ENCODE data around the gene PARP12. TPM values are rescaled to one million over a fixed set of nuclear protein-coding genes. Genes with fewer than 3 reads are reported as not detected.

PARP12 gene
- polyA plus RNA-seq, 1 donor (not counting 4 experiments of a cell fraction or from before 2014, with no cell fraction given) = 66.0 TPM

DNA sequence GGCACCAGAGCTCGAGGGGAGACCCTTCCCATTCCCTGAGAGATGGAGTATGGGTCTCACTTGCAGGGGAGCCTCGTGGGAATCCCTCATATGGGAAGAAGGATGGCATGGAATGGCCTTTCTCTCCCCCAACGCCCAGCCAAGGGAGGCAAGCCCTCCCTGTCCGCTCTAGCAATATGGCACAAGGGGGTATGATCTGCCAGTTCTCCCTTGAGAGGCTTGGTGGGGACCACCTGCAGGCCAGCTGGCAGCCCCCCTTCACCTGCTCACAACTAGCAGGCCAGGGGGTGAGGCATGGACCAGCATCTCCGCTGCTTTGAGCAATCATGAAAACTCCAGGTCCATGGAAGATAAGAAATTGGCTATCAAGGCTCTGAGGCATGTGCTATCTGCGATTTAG lies 70.8 kb downstream of the PARP12 start:
- Histone ChIP-seq H3K4me2 (ENCODE audit: control insufficient read depth, extremely low read depth, insufficient read depth, low read depth, low read length) (no peak overlapping the region), H2AFZ (ENCODE audit: control insufficient read depth, low read length) (no peak overlapping the region), H3K36me3 (ENCODE audit: control insufficient read depth in 2 of 2, extremely low read depth in 1 of 2, insufficient read depth in 2 of 2, low read length in 2 of 2) (no peaks in the 10 kb centered on the region), H3K27ac (ENCODE audit: control insufficient read depth, insufficient read depth, low read length) (no peak overlapping the region), H3K4me3 (ENCODE audit: control insufficient read depth in 2 of 3, extremely low read depth in 1 of 3, insufficient read depth in 2 of 3, low read depth in 1 of 3, low read length in 3 of 3) (no peak overlapping the region), H3K27me3 (ENCODE audit: control insufficient read depth, extremely low read depth, insufficient read depth, low read length) (no peaks in the 10 kb centered on the region), H3K9ac (ENCODE audit: control insufficient read depth, extremely low read depth, insufficient read depth, low read length) (no peak overlapping the region), H3K79me2 (ENCODE audit: control insufficient read depth, insufficient read depth, low read length) (no peaks in the 10 kb centered on the region), H4K20me1 (ENCODE audit: control insufficient read depth, extremely low read depth, insufficient read depth, low read length) (no peaks in the 10 kb centered on the region), H3K4me1 (ENCODE audit: control insufficient read depth, extremely low read depth, insufficient read depth, low read length) (no peaks in the 10 kb centered on the region), H3K9me1 (ENCODE audit: control insufficient read depth, extremely low read depth, insufficient read depth, low read length) (no peaks in the 10 kb centered on the region), H3K9me3 (ENCODE audit: control insufficient read depth, low read depth, low read length) (no peaks in the 10 kb centered on the region)
- no peak for FAIRE-seq
- dilution Hi-C loops (cut with MboI; ENCODE audit: extremely low pct_ligation_motif_present, low sequenced_read_pairs) = no loop called here
- DNase-seq (ENCODE audit: low read depth, low spot score) = no peak
- no peak for TF ChIP-seq EZH2 (IDR thresholded peaks at IDR 0.05; ENCODE audit: low read length)
- TF ChIP-seq, protein P1, sequence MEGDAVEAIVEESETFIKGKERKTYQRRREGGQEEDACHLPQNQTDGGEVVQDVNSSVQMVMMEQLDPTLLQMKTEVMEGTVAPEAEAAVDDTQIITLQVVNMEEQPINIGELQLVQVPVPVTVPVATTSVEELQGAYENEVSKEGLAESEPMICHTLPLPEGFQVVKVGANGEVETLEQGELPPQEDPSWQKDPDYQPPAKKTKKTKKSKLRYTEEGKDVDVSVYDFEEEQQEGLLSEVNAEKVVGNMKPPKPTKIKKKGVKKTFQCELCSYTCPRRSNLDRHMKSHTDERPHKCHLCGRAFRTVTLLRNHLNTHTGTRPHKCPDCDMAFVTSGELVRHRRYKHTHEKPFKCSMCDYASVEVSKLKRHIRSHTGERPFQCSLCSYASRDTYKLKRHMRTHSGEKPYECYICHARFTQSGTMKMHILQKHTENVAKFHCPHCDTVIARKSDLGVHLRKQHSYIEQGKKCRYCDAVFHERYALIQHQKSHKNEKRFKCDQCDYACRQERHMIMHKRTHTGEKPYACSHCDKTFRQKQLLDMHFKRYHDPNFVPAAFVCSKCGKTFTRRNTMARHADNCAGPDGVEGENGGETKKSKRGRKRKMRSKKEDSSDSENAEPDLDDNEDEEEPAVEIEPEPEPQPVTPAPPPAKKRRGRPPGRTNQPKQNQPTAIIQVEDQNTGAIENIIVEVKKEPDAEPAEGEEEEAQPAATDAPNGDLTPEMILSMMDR (optimal IDR thresholded peaks at IDR 0.05 in 1 of 3, IDR thresholded peaks at IDR 0.05 in 1 of 3, conservative IDR thresholded peaks at IDR 0.05 in 1 of 3; ENCODE audit: extremely low read depth in 1 of 3, insufficient read depth in 2 of 3, low read length in 3 of 3) = no peak

DNA sequence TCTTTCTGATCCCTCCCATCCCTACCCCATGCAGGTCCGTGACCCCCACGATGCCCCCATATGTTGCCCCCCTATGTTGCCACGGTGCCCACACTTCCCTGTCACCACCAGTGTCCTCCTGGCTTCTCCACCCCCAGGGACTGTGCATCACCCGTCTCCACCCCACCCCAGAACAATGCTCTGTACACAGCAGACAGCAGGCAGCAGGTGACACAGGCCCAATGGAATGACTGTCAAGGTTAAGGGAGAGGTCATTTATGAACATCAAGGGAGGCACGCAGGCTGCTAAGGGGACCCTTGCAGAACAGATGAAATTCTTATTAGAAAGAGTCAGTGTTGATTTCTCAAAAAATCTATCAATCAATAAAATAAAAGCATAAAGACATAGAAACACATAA lies 71.5 kb downstream of the PARP12 start:
- Histone ChIP-seq H3K4me2 (ENCODE audit: control insufficient read depth, extremely low read depth, insufficient read depth, low read depth, low read length) (no peak overlapping the region), H2AFZ (ENCODE audit: control insufficient read depth, low read length) (no peak overlapping the region), H3K9me3 (ENCODE audit: control insufficient read depth, low read depth, low read length) (no peaks in the 10 kb centered on the region), H4K20me1 (ENCODE audit: control insufficient read depth, extremely low read depth, insufficient read depth, low read length) (no peaks in the 10 kb centered on the region), H3K36me3 (ENCODE audit: control insufficient read depth in 2 of 2, extremely low read depth in 1 of 2, insufficient read depth in 2 of 2, low read length in 2 of 2) (no peaks in the 10 kb centered on the region), H3K27me3 (ENCODE audit: control insufficient read depth, extremely low read depth, insufficient read depth, low read length) (no peaks in the 10 kb centered on the region), H3K9me1 (ENCODE audit: control insufficient read depth, extremely low read depth, insufficient read depth, low read length) (no peaks in the 10 kb centered on the region), H3K4me1 (ENCODE audit: control insufficient read depth, extremely low read depth, insufficient read depth, low read length) (no peaks in the 10 kb centered on the region), H3K27ac (ENCODE audit: control insufficient read depth, insufficient read depth, low read length) (no peak overlapping the region), H3K4me3 (ENCODE audit: control insufficient read depth in 2 of 3, extremely low read depth in 1 of 3, insufficient read depth in 2 of 3, low read depth in 1 of 3, low read length in 3 of 3) (no peak overlapping the region), H3K79me2 (ENCODE audit: control insufficient read depth, insufficient read depth, low read length) (no peaks in the 10 kb centered on the region), H3K9ac (ENCODE audit: control insufficient read depth, extremely low read depth, insufficient read depth, low read length) (no peak overlapping the region)
- TF ChIP-seq, protein P1 (optimal IDR thresholded peaks at IDR 0.05 in 1 of 3, IDR thresholded peaks at IDR 0.05 in 1 of 3, conservative IDR thresholded peaks at IDR 0.05 in 1 of 3; ENCODE audit: extremely low read depth in 1 of 3, insufficient read depth in 2 of 3, low read length in 3 of 3) = no peak
- TF ChIP-seq EZH2 (IDR thresholded peaks at IDR 0.05; ENCODE audit: low read length) = no peak
- DNase-seq (ENCODE audit: low read depth, low spot score) (no peak), FAIRE-seq (no peak)
- dilution Hi-C loops (cut with MboI; ENCODE audit: extremely low pct_ligation_motif_present, low sequenced_read_pairs) = no loop called here

Measured in keratinocyte (primary cell).